Epidermal melanocyte (primary cell): ENCODE data around the gene NSUN4.
"Not testable (repeated sequence)": the region's sequence is repeated elsewhere in the genome, so short reads cannot be mapped to it uniquely, and the experiment has no call there.

Source experiments
- DNase-seq: peaks from one replicate; pipeline ENCODE4 v3.0.0; 2011; ENCODE audit warnings: low spot score; ENCODE audit not compliant: insufficient read length

Gene NSUN4

DNA sequence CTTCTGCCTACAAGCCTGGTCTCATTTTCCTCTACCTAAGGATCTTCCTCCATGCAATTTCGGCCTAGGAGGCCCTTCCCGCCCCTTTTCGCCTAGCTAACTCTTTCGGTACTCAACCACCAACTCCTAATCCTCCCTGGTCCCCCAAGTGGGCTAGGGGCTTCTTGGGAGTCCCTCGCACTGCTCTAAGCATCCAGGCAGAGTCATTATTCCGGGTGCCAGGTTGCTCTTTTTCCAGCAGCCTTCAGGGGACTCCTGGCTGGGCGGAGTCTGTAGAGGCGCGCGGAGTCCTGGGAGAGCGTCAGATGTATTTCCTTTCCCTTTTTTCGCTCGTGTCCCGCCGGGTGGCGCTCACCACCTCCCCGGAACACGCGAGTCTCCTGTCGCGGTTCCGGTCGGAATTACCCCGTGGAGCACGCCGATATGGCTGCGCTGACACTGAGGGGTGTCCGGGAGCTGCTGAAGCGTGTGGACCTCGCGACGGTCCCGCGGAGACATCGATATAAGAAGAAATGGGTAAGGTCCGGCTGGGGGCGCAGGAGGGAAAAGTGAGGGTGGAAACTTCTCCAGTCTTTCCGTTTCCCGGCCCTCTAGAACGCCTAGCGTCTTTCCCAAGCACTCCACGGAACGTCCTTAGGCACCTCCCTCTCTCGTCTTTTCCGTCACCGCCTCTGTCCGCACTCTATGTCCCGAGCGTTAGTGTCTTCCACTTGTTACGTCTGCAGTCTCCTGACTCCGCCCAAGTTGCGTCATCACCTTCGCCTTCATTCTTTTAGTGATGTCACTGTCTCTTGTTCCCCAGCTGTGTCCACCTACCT lies at the start of gene NSUN4:
Gene NSUN4, plus strand, starts transcription at position 404 of the 818 bp plus-strand sequence. Its CDS starts 20 bp downstream, at position 424.
- DNase-seq = peak; percentile 85

GRCh38 chr1:46295306-46295705 lies 45.3 kb upstream of the NSUN4 start:
- no peak for DNase-seq

GRCh38 chr1:46298387-46298786 lies 42.2 kb upstream of the NSUN4 start:
- no peak for DNase-seq

DNA sequence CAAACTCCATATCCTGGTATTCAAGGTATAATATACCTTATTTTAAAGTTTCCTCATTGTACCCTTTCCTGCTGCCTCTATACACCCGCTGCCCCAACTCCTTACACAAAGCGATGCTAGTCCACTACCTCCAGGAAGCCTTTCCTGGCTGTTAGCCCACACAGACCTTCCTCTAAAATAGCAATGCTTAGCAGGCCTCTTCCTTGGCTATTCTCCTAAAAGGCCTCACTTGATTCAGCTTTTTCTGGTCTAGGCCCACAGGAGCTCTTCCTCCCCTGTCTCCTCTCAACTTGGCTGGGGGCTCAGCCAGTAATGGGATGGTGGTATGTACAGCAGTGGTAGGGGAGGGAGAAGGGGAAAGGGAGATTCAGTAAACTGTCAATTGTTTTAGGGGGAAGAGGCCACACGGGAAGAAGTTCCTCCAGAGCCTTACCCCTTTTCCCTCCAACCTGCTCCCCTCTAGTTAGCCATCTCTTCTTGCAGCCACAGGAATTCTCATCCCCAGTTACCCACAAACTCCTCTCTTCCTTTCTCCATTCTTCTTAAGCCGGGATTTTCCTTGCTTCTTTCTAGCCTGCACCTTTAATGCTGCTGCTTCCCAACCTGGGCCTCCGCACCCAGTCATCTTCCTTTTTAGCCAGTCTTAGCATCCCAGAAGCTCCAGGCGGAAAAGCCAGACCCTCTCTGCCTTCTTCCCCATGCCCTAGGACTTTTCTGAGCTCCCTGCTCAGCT lies 39.8 kb upstream of the NSUN4 start:
- DNase-seq = no peak

DNA sequence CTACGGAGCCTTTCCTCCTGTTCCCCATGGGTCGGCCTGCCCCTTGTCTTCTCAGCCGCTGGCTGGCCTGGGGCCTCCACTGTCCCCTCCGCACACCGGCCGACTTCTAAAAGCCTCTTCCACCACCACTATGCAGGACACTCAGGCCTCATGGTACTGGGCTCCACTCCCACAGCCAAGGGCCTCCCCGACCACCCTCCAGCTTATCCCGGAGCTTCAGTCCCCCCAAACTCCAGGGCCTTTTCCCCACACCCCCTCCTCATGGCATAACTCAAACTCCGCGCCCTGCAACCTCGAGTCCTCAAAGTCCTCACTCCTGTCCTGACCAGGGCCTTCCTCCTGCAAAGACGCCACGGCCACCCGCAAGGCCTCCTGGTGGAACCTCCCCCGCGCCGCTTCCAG lies 39.2 kb upstream of the NSUN4 start:
- no peak for DNase-seq

GRCh38 chr1:46301808-46302640 lies 38.6 kb upstream of the NSUN4 start:
- no peak for DNase-seq

DNA sequence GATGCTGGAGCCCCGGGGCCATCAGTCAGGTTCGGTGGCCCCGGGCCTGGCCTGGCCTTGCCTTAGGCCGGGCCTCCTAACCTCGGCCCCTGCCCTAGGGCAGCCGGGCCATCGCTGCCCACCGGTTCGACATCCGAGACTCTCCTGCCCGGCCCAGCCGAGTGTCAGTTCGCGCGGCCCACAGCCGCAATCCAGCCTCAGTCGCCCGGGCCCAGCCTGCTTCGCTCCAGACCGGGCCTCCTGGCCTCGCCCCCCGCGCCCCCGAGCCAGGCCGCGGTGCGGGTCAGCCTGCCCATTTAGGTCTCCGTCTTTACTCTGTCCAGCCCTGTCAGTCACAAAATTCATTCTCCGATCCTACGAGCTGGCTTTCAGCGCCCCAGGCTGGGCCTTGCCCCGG lies 38.0 kb upstream of the NSUN4 start:
- DNase-seq = no peak

DNA sequence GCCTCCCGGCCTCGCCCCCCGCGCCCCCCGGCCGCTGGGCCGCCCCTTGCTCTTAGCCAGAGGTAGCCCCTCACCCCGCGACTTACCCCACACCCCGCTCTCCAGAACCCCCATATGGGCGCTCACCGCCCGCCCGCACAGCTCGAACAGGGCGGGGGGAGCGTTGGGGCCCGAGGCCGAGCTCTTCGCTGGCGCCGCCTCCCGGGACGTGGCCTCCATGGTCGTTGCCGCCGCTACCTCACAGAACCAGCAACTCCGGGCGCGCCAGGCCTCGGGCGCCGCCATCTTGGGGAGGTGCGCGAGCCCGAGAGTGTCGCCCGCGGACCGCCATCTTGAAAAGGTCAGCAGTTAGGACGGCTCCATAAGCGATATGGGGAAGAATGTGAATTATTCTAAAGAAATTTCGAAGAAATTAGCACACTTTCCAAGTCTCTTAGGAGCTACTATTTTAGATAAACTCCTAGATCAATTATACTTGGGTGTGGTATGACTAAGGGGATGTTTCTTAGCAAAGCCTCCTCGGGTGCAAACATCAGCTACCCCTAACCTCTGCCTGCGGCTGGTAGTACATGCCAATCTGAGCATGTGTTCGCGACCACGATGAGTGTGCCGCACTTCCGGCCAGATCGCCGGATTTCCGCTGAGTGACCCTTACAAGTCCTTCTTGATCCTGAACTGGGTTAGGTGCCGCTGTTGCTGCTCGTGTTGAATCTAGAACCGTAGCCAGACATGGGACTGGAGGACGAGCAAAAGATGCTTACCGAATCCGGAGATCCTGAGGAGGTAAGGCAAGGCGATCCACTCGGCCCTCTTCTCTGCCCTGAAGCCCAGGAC lies 37.4 kb upstream of the NSUN4 start, which contains the start of the genes LRRC41 and UQCRH:
Gene LRRC41, minus strand, starts transcription at position 579 of the 834 bp plus-strand sequence. Its CDS starts 294 bp downstream, at position 285.
Gene UQCRH, plus strand, starts transcription at position 661 of the 834 bp plus-strand sequence. Its CDS starts 69 bp downstream, at position 730.
- DNase-seq = peak; percentile 93

- no peak for DNase-seq
These were observed 36.7 kb upstream of the NSUN4 start for GRCh38 chr1:46303872-46304326.

DNA sequence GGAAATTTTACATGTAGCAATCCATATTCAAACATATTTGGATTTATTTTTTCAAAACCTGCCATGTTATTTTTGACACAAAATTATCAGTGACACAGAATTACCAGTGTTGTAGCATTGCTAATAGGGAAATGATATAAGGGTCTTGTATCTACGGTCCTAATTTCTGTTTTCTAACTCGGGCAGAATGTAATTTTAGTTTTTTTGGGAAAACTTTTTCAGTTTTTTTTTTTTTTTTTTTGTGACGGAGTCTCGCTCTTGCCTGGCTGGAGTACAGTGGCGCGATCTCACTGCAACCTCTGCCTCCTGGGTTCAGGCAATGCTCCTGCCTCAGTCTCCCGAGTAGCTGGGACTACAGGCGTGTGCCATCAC lies 34.5 kb upstream of the NSUN4 start:
- no peak for DNase-seq

- DNase-seq = no peak
These were observed 31.0 kb upstream of the NSUN4 start for GRCh38 chr1:46309401-46310159.

- DNase-seq = no peak
These were observed 30.3 kb upstream of the NSUN4 start for GRCh38 chr1:46310321-46310720.

DNA sequence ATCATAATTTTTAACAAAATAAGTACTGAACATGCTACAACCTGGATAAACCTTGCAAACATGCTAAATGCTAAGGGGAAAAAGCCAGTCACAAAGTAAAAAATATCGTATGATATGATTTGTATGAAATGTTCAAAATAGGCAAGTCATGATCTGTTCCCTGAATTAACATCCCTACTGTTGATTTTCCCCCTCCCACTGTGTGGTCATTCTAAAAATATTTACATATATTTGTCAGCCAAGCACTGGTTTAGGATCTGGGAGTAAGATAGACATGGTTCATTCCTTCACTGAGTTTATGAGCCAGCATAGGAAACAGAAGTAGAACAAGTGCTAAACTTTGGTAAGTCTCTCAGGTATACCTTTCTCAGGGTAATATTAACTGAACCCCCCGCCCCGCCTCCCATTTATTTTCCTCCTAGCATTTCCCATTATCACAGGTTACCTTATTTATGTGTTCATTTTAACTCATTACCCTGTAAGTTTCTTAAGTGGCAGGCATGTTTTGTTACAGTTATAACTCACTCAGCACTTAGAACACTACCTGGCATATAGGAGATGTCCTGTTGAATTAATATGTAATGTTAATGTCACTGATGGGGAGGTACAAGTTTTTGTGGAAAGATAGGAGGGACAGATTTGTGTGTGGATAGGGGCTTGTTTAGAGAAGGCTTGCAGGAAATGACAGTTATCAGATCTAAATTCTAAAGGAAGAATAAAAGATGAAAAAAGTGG lies 24.8 kb upstream of the NSUN4 start:
- DNase-seq = no peak

- DNase-seq = no peak
These were observed 23.3 kb upstream of the NSUN4 start for GRCh38 chr1:46317323-46317722.

GRCh38 chr1:46319301-46319700 lies 21.3 kb upstream of the NSUN4 start:
- DNase-seq = not testable (repeated sequence)

DNA sequence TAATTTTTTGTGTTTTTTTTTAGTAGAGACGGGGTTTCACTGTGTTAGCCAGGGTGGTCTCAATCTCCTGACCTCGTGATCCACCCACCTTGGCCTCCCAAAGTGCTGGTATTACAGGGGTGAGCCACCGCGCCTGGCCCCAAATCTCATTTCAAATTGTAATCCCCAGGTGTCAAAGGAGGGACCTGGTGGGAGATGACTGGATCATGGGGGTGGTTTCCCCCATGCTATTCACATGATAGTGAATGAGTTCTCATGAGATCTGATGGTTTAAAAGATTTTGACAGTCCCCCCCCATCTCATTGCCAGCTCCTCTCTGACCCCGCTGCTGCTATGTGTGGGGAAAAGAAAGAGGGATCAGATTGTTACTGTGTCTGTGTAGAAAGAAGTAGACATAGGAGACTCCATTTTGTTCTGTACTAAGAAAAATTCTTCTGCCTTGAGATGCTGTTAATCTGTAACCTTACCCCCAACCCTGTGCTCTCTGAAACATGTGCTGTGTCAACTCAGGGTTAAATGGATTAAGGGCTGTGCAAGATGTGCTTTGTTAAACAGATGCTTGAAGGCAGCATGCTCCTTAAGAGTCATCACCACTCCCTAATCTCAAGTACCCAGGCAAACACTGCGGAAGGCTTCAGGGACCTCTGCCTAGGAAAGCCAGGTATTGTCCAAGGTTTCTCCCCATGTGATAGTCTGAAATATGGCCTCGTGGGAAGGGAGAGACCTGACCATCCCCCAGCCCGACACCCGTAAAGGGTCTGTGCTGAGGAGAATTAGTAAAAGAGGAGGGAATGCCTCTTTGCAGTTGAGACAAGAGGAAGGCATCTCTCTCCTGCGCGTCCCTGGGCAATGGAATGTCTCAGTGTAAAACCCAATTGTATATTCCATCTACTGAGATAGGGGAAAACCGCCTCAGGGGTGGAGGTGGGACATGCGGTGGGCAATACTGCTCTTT lies 20.4 kb upstream of the NSUN4 start:
- not testable (repeated sequence) for DNase-seq

DNA sequence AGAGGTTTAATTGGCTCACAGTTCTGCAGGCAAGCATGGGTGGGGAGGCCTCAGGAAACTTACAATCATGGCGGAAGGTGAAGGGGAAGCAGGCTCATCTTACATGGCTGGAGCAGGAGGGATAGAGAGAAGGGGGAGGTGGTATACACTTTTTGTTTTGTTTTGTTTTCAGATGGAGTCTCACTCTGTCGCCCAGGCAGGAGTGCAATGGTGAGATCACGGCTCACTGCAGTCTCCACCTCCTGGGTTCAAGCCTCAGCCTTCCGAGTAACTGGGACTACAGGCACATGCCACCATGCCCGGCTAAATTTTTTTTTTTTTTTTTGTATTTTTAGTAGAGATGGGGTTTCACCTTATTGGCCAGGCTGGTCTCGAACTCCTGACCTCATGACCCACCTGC lies 18.4 kb upstream of the NSUN4 start:
- DNase-seq = not testable (repeated sequence)
